Mesendoderm (in vitro differentiated cells): Measurements from ENCODE around the gene NEGR1.

Experiments used
- DNase-seq: peaks from one replicate; pipeline ENCODE4 v3.0.0; 2013
- H2AK5ac ChIP-seq: 2 replicates; pipeline ENCODE4 v1.6.1; 2013; ENCODE audit warnings: low read length, inconsistent platforms
- H2BK120ac ChIP-seq: 2 replicates; pipeline ENCODE4 v1.6.1; 2013; ENCODE audit warnings: low read depth, mild to moderate bottlenecking, low read length, moderate library complexity, mixed read lengths
- H2BK15ac ChIP-seq: replicated peaks from 2 replicates; pipeline ENCODE4 v1.6.1; 2013; ENCODE audit warnings: low read depth, mild to moderate bottlenecking, moderate library complexity
- H2BK5ac ChIP-seq: 2 replicates; pipeline ENCODE4 v1.6.1; 2013; ENCODE audit warnings: low read length, inconsistent platforms
- H3K18ac ChIP-seq: 2 replicates; pipeline ENCODE4 v1.6.1; 2013; ENCODE audit warnings: mild to moderate bottlenecking, low read length, mixed read lengths
- H3K23ac ChIP-seq: one replicate; pipeline ENCODE4 v1.6.1; 2013; ENCODE audit warnings: low read length
- H3K27ac ChIP-seq: 2 replicates; pipeline ENCODE4 v1.5.1; 2013; ENCODE audit warnings: low read depth, mild to moderate bottlenecking, inconsistent platforms, low read length, moderate library complexity
- H3K27me3 ChIP-seq: 2 replicates; pipeline ENCODE4 v1.6.1; 2013; ENCODE audit warnings: low read length, control low read depth, mild to moderate bottlenecking, inconsistent platforms; ENCODE audit not compliant: insufficient read depth, poor library complexity
- H3K36me3 ChIP-seq: 2 replicates; pipeline ENCODE4 v1.6.1; 2013; ENCODE audit warnings: low read length, inconsistent platforms; ENCODE audit not compliant: control insufficient read depth, insufficient read depth
- H3K4ac ChIP-seq: one replicate; pipeline ENCODE4 v1.6.1; 2013; ENCODE audit warnings: low read depth, mild to moderate bottlenecking, low read length, moderate library complexity
- H3K4me1 ChIP-seq: 2 replicates; pipeline ENCODE4 v1.6.1; 2013; ENCODE audit warnings: low read depth, low read length, inconsistent platforms; ENCODE audit not compliant: control insufficient read depth
- H3K4me2 ChIP-seq: 2 replicates; pipeline ENCODE4 v1.6.1; 2013; ENCODE audit warnings: low read length
- H3K4me3 ChIP-seq: 2 replicates; pipeline ENCODE4 v1.5.1; 2013; ENCODE audit warnings: mild to moderate bottlenecking, low read length
- H3K56ac ChIP-seq: one replicate; pipeline ENCODE4 v1.6.1; 2013; ENCODE audit warnings: low read length
- H3K79me1 ChIP-seq: 2 replicates; pipeline ENCODE4 v1.6.1; 2013; ENCODE audit warnings: low read length, inconsistent platforms
- H3K79me2 ChIP-seq: 2 replicates; pipeline ENCODE4 v1.6.1; 2013; ENCODE audit warnings: mild to moderate bottlenecking, low read length; ENCODE audit not compliant: control insufficient read depth, insufficient read depth
- H3K9ac ChIP-seq: 2 replicates; pipeline ENCODE4 v1.6.1; 2013; ENCODE audit warnings: low read length, inconsistent platforms
- H4K5ac ChIP-seq: one replicate; pipeline ENCODE4 v1.6.1; 2013; ENCODE audit warnings: low read length
- H4K8ac ChIP-seq: one replicate; pipeline ENCODE4 v1.6.1; 2013; ENCODE audit warnings: low read depth, mild to moderate bottlenecking, control low read depth, low read length, moderate library complexity
- WGBS: extraction: QIAGEN DNeasy Blood & Tissue Kit; methylation state at CpG from one replicate; pipeline ENCODE4 v1.1.7; 2013; ENCODE audit warnings: low lambda C conversion rate, missing lambda C conversion rate; ENCODE audit not compliant: insufficient coverage; ENCODE audit errors: extremely low coverage; 5-methylcytosine and 5-hydroxymethylcytosine counted together

Gene NEGR1

GRCh38 chr1:71676979-71677925, 605.1 kb downstream of the NEGR1 start:
- Histone ChIP-seq H3K18ac (no peak overlapping the region), H2BK15ac (no peak overlapping the region), H3K9ac (no peak overlapping the region), H3K27ac (no peak overlapping the region), H3K23ac (no peak overlapping the region), H3K4me2 (no peak overlapping the region), H3K4me1 (no peaks in the 10 kb centered on the region), H4K5ac (no peak overlapping the region), H2AK5ac (no peak overlapping the region), H3K4me3 (no peak overlapping the region), H3K79me1 (no peaks in the 10 kb centered on the region), H3K4ac (no peak overlapping the region), H4K8ac (no peak overlapping the region), H2BK120ac (no peak overlapping the region), H3K36me3 (no peaks in the 10 kb centered on the region), H3K79me2 (no peaks in the 10 kb centered on the region), H3K56ac (no peak overlapping the region), H3K27me3 (no peaks in the 10 kb centered on the region), H2BK5ac (no peak overlapping the region)
- DNase-seq = no peak
- no CpG with 5 or more reads among the region's 7 CpGs for WGBS

- H3K27ac ChIP-seq = no peak overlapping the region
- no peak overlapping the region for H2BK5ac ChIP-seq
- H3K23ac ChIP-seq = no peak overlapping the region
- no peak overlapping the region for H3K56ac ChIP-seq
- no peak overlapping the region for H2AK5ac ChIP-seq
- no peak overlapping the region for H3K4me3 ChIP-seq
- no peaks in the 10 kb centered on the region for H3K36me3 ChIP-seq
- H3K18ac ChIP-seq = no peak overlapping the region
- H3K4me2 ChIP-seq = no peak overlapping the region
- H3K4me1 ChIP-seq = no peaks in the 10 kb centered on the region
- no peaks in the 10 kb centered on the region for H3K79me1 ChIP-seq
- no peaks in the 10 kb centered on the region for H3K79me2 ChIP-seq
- H3K27me3 ChIP-seq = no peaks in the 10 kb centered on the region
- no peak overlapping the region for H2BK15ac ChIP-seq
- H4K8ac ChIP-seq = no peak overlapping the region
- no peak overlapping the region for H3K4ac ChIP-seq
- DNase-seq = no peak
- no CpG with 5 or more reads among the region's 3 CpGs for WGBS
- no peak overlapping the region for H2BK120ac ChIP-seq
- H3K9ac ChIP-seq = no peak overlapping the region
- H4K5ac ChIP-seq = no peak overlapping the region
Measured at GRCh38 chr1:71668065-71668464, 614.3 kb downstream of the NEGR1 start.

GRCh38 chr1:71667216-71667615, 615.1 kb downstream of the NEGR1 start:
- Histone ChIP-seq H2BK120ac (no peak overlapping the region), H3K4me3 (no peak overlapping the region), H3K4me1 (no peaks in the 10 kb centered on the region), H3K36me3 (no peaks in the 10 kb centered on the region), H3K27ac (no peak overlapping the region), H3K18ac (no peak overlapping the region), H3K4me2 (no peak overlapping the region), H3K9ac (no peak overlapping the region), H3K27me3 (no peaks in the 10 kb centered on the region), H2BK15ac (no peak overlapping the region), H3K56ac (no peak overlapping the region), H2AK5ac (no peak overlapping the region), H4K5ac (no peak overlapping the region), H3K79me1 (no peaks in the 10 kb centered on the region), H2BK5ac (no peak overlapping the region), H3K23ac (no peak overlapping the region), H3K79me2 (no peaks in the 10 kb centered on the region), H4K8ac (no peak overlapping the region), H3K4ac (no peak overlapping the region)
- DNase-seq = no peak
- no CpG with 5 or more reads among the region's 2 CpGs for WGBS

GRCh38 chr1:71666609-71667008, 615.7 kb downstream of the NEGR1 start:
- Histone ChIP-seq H3K4me3 (no peak overlapping the region), H3K27ac (no peak overlapping the region), H3K9ac (no peak overlapping the region), H3K23ac (no peak overlapping the region), H3K56ac (no peak overlapping the region), H3K79me2 (no peaks in the 10 kb centered on the region), H2BK120ac (no peak overlapping the region), H3K36me3 (no peaks in the 10 kb centered on the region), H3K4ac (no peak overlapping the region), H2AK5ac (no peak overlapping the region), H3K4me2 (no peak overlapping the region), H3K79me1 (no peaks in the 10 kb centered on the region), H2BK5ac (no peak overlapping the region), H3K18ac (no peak overlapping the region), H3K4me1 (no peaks in the 10 kb centered on the region), H4K5ac (no peak overlapping the region), H3K27me3 (no peaks in the 10 kb centered on the region), H4K8ac (no peak overlapping the region), H2BK15ac (no peak overlapping the region)
- no peak for DNase-seq

- Histone ChIP-seq H3K4me2 (no peak overlapping the region), H3K4me1 (no peaks in the 10 kb centered on the region), H3K56ac (no peak overlapping the region), H2BK15ac (no peak overlapping the region), H3K9ac (no peak overlapping the region), H3K36me3 (no peaks in the 10 kb centered on the region), H2BK120ac (no peak overlapping the region), H3K4ac (no peak overlapping the region), H3K18ac (no peak overlapping the region), H3K79me1 (no peaks in the 10 kb centered on the region), H4K5ac (no peak overlapping the region), H3K23ac (no peak overlapping the region), H3K4me3 (no peak overlapping the region), H4K8ac (no peak overlapping the region), H3K27ac (no peak overlapping the region), H2AK5ac (no peak overlapping the region), H3K79me2 (no peaks in the 10 kb centered on the region), H2BK5ac (no peak overlapping the region), H3K27me3 (no peaks in the 10 kb centered on the region)
- WGBS = no CpG with 5 or more reads among the region's 4 CpGs
- DNase-seq = no peak
Measured at GRCh38 chr1:71660411-71660810, 621.9 kb downstream of the NEGR1 start.
